HepG2 (cell line): ENCODE measurements around the gene RASGRP4. TPM values are rescaled to one million over a fixed set of nuclear protein-coding genes. Genes with fewer than 3 reads are reported as not detected.

Experiments used
- ATAC-seq: fragments of 200-7000 bp; cut with Tn5 transposase; 3 replicates; pipeline ENCODE4 v1.9.1; 2020; ENCODE audit warnings: mild to moderate bottlenecking, moderate library complexity
- BruUV-seq: library from RNA; stranded (reverse); fragments of 400-500 nt; replicated peaks from 2 replicates; lab custom pipeline; 2021; lab: Mats Ljungman, UMichigan
- CTCF ChIA-PET: fragments of 300-600 bp; formaldehyde crosslinking; extraction: SDS; loops from one replicate; lab custom pipeline; 2021; ENCODE audit warnings: low total read pairs, inconsistent platforms, low intra/inter-chr PET ratio; lab: Yijun Ruan, JAX
- POLR2A ChIA-PET: fragments of 350-600 bp; sonication (Branson Sonifier 250); formaldehyde crosslinking; loops from one replicate; lab custom pipeline; 2020; ENCODE audit warnings: antibody characterized with exemption, inconsistent platforms; lab: Yijun Ruan, JAX
- DNase-seq: peaks from one replicate; pipeline ENCODE4 v3.0.0-alpha.2; 2015; ENCODE audit warnings: low spot score
- FAIRE-seq: peaks from 3 replicates; lab custom pipeline; 2011; peaks lifted over from hg19 to GRCh38; lab: Jason Lieb, UNC
- H2AFZ ChIP-seq: one replicate; pipeline ENCODE4 v1.6.1; 2011; ENCODE audit warnings: low read length, inconsistent platforms
- H3K27ac ChIP-seq: fragments of 300-600 bp; 3 replicates; pipeline ENCODE4 v1.8.0; 2011; ENCODE audit warnings: mixed run types, mild to moderate bottlenecking, mixed read lengths, low read length, inconsistent platforms; ENCODE audit not compliant: insufficient read depth; ENCODE audit errors: extremely low read length
- H3K27me3 ChIP-seq, 2 experiments: fragments of 200-600 bp in 1 of 2; 2 replicates in 1 of 2; 3 replicates in 1 of 2; pipeline versions ENCODE4 v1.6.0 to v1.8.0; 2011; ENCODE audit warnings: low read length in 2 of 2, mild to moderate bottlenecking in 2 of 2, moderate library complexity in 2 of 2, inconsistent platforms in 1 of 2; ENCODE audit not compliant: insufficient read depth in 2 of 2, control insufficient read depth in 1 of 2
- H3K36me3 ChIP-seq, 2 experiments: fragments of 200-600 bp in 1 of 2; replicated peaks in 1 of 2; 2 replicates in 1 of 2; 3 replicates in 1 of 2; pipeline versions ENCODE4 v1.5.1 to v1.8.0; 2011; ENCODE audit warnings: low read length in 2 of 2, inconsistent platforms in 1 of 2; ENCODE audit not compliant: insufficient read depth in 2 of 2, control insufficient read depth in 1 of 2
- H3K4me1 ChIP-seq: 2 replicates; pipeline ENCODE4 v1.5.1; 2012; ENCODE audit warnings: low read length, inconsistent platforms; ENCODE audit not compliant: insufficient read depth
- H3K4me2 ChIP-seq: 2 replicates; pipeline ENCODE4 v1.6.0; 2011; ENCODE audit warnings: low read depth, low read length, inconsistent platforms
- H3K4me3 ChIP-seq, 3 experiments: fragments of 200-600 bp in 1 of 3; sonication (generic), shearing (Covaris generic) in 1 of 3; replicated peaks in 1 of 3; 2 replicates each; pipeline ENCODE4 v1.5.1; 2011 to 2016; ENCODE audit warnings: low read length in 3 of 3, inconsistent platforms in 2 of 3, low read depth in 2 of 3, mild to moderate bottlenecking in 2 of 3, control low read depth in 1 of 3, mixed read lengths in 1 of 3; ENCODE audit not compliant: insufficient read depth in 1 of 3
- H3K79me2 ChIP-seq: one replicate; pipeline ENCODE4 v1.6.1; 2011; ENCODE audit warnings: low read length, inconsistent platforms; ENCODE audit not compliant: insufficient read depth
- H3K9ac ChIP-seq: 2 replicates; pipeline ENCODE4 v1.6.0; 2011; ENCODE audit warnings: mild to moderate bottlenecking, low read depth, low read length, inconsistent platforms; ENCODE audit not compliant: insufficient read depth
- H3K9me3 ChIP-seq: 2 replicates; pipeline ENCODE4 v1.5.1; 2012; ENCODE audit warnings: mild to moderate bottlenecking, low read length
- H4K20me1 ChIP-seq: 2 replicates; pipeline ENCODE4 v1.6.0; 2011; ENCODE audit warnings: inconsistent platforms, mild to moderate bottlenecking, low read length, moderate library complexity; ENCODE audit not compliant: insufficient read depth
- GZF1 ChIP-seq: sonication (generic); formaldehyde crosslinking; IDR thresholded peaks from 2 replicates; pipeline ENCODE4 v1.5.1; 2020; ENCODE audit warnings: mild to moderate bottlenecking, missing genetic modification reagents
- HNRNPUL1 ChIP-seq: fragments of 200-400 bp; formaldehyde crosslinking; IDR thresholded peaks from 2 replicates; pipeline ENCODE4 v1.6.1; 2017; ENCODE audit warnings: low read depth, mild to moderate bottlenecking, low read length, moderate library complexity
- HOXD1 ChIP-seq: sonication (generic); formaldehyde crosslinking; IDR thresholded peaks from 2 replicates; pipeline ENCODE4 v1.5.0; 2020; ENCODE audit warnings: missing genetic modification reagents
- POLR2AphosphoS2 ChIP-seq: IDR thresholded peaks from 2 replicates; pipeline ENCODE4 v1.6.1; 2011; ENCODE audit warnings: low read depth, low read length, improper control_type of control experiment
- PRMT3 ChIP-seq: sonication (generic); formaldehyde crosslinking; IDR thresholded peaks from 2 replicates; pipeline ENCODE4 v1.8.1; 2022; ENCODE audit warnings: low read depth, mild to moderate bottlenecking, moderate library complexity, missing genetic modification reagents, borderline replicate concordance
- RNF2 ChIP-seq: fragments of 450-650 bp; conservative IDR thresholded peaks from 2 replicates; pipeline ENCODE4 v1.6.1; 2016; ENCODE audit warnings: low read depth
- SMAD1 ChIP-seq: sonication (generic); formaldehyde crosslinking; IDR thresholded peaks from 2 replicates; pipeline ENCODE4 v1.4.0; 2020; ENCODE audit warnings: missing genetic modification reagents, low read depth, mild to moderate bottlenecking, borderline replicate concordance
- SRSF1 ChIP-seq: fragments of 200-400 bp; formaldehyde crosslinking; optimal IDR thresholded peaks from 2 replicates; pipeline ENCODE3; 2017; ENCODE audit warnings: mild to moderate bottlenecking, low read depth, low read length, moderate library complexity
- ZBTB8A ChIP-seq: sonication (generic); formaldehyde crosslinking; IDR thresholded peaks from 2 replicates; pipeline ENCODE4 v1.4.0; 2020; ENCODE audit warnings: mild to moderate bottlenecking, low read depth, missing genetic modification reagents, borderline replicate concordance
- ZFP1 ChIP-seq: IDR thresholded peaks from 2 replicates; pipeline ENCODE4 v1.6.1; 2016
- ZNF205 ChIP-seq: IDR thresholded peaks from 2 replicates; pipeline ENCODE4 v1.6.1; 2018; ENCODE audit warnings: missing biosample characterization, missing genetic modification reagents
- ZNF326 ChIP-seq: sonication (generic); formaldehyde crosslinking; IDR thresholded peaks from 2 replicates; pipeline ENCODE4 v1.4.0; 2020; ENCODE audit warnings: missing genetic modification reagents, borderline replicate concordance
- ZNF772 ChIP-seq: sonication (generic); formaldehyde crosslinking; IDR thresholded peaks from 2 replicates; pipeline ENCODE4 v1.5.0; 2020; ENCODE audit warnings: mild to moderate bottlenecking, missing genetic modification reagents
- ZNF883 ChIP-seq: sonication (generic); formaldehyde crosslinking; IDR thresholded peaks from 2 replicates; pipeline ENCODE4 v1.5.1; 2020; ENCODE audit warnings: mild to moderate bottlenecking, missing genetic modification reagents; ENCODE audit errors: not compliant biosample characterization
- WGBS: methylation state at CpG from one replicate; pipeline ENCODE4 v1.1.6; 2017; ENCODE audit warnings: low lambda C conversion rate; 5-methylcytosine and 5-hydroxymethylcytosine counted together
- in situ Hi-C: cut with HindIII; loops from 2 replicates; pipeline ENCODE4 v1.10.0; 2017; ENCODE audit warnings: low pct_unique_long_range_greater_than_20kb; ENCODE audit not compliant: extremely low pct_ligation_motif_present
- intact Hi-C: fragments of 100-400 bp; cut with micrococcal nuclease; formaldehyde crosslinking; loops from one replicate; pipeline ENCODE4 v1.10.0; 2022; ENCODE audit not compliant: unreplicated experiment
- polyA plus RNA-seq, 8 experiments: library from polyadenylated mRNA; depleted of rRNA in 3 of 8; stranded (reverse) in 7 of 8; unstranded in 1 of 8; fragments of >200 nt; fragmentation: Illumina TruSeq in 4 of 8; extraction: Trizol in 4 of 8; gene quantifications; 2 replicates each; pipeline versions ENCODE4 v1.2.1 to v1.2.3, GENCODE V29; 2011 to 2016; ENCODE audit warnings: low read depth in 4 of 8, missing spikeins in 1 of 8, mixed read lengths in 1 of 8; ENCODE audit not compliant: insufficient read depth in 1 of 8
- total RNA-seq, 5 experiments: library from RNA; depleted of rRNA; stranded (reverse); fragments of >200 nt; fragmentation: Illumina TruSeq; extraction: Trizol; gene quantifications; 2 replicates each; pipeline ENCODE4 v1.2.3, GENCODE V29; 2016; ENCODE audit warnings: low read depth in 1 of 5
- TF ChIP-seq, protein P1 (sequence below): sonication (generic); formaldehyde crosslinking; IDR thresholded peaks from 2 replicates; pipeline ENCODE4 v1.5.1; 2020; ENCODE audit warnings: mild to moderate bottlenecking, moderate library complexity, missing genetic modification reagents
- TF ChIP-seq, protein P2 (sequence below): sonication (generic); formaldehyde crosslinking; IDR thresholded peaks from 2 replicates; pipeline ENCODE4 v1.4.0; 2020; ENCODE audit warnings: low read depth, mild to moderate bottlenecking, missing genetic modification reagents

The RASGRP4 gene
- total and polyA plus RNA-seq, 2 of the 13 experiments (the other 11 are each of a cell fraction or from before 2014, with no cell fraction given) = not detected

DNA sequence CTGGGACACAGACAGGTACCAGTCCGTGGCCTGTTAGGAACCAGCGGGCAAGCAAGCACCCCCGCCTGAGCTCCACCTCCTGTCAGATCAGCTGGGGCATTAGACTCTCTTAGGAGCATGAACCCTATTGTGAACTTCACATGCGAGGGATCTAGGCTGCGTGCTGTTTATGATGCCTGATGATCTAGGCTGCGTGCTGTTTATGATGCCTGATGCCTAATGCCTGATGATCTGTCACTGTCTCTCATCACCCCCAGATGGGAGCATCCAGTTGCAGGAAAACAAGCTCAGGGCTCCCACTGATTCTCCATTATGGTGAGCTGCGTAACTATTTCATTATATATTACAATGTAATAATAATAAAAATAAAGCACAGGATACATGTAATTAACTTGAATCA is 3.6 kb downstream of the RASGRP4 start:
- DNase-seq (no peak), FAIRE-seq (no peak), ATAC-seq (no peak)
- in situ Hi-C loops = no loop called here
- Histone ChIP-seq H4K20me1 (no peaks in the 10 kb centered on the region), H3K9me3 (no peaks in the 10 kb centered on the region), H3K4me1 (no peaks in the 10 kb centered on the region), H3K36me3 (no peaks in the 10 kb centered on the region), H3K27ac (no peak overlapping the region), H3K27me3 (peaks cover 3 to 32% of the 10 kb centered on the region in 2 experiments; a peak in 3 of 5 replicates), H3K4me3 (no peak overlapping the region), H2AFZ (no peak overlapping the region), H3K9ac (no peak overlapping the region), H3K4me2 (no peak overlapping the region), H3K79me2 (no peaks in the 10 kb centered on the region)
- BruUV-seq = no TSS peak
- no peak for TF ChIP-seq ZNF205 (CRISPR knock-in tag)
- TF ChIP-seq, protein P1, sequence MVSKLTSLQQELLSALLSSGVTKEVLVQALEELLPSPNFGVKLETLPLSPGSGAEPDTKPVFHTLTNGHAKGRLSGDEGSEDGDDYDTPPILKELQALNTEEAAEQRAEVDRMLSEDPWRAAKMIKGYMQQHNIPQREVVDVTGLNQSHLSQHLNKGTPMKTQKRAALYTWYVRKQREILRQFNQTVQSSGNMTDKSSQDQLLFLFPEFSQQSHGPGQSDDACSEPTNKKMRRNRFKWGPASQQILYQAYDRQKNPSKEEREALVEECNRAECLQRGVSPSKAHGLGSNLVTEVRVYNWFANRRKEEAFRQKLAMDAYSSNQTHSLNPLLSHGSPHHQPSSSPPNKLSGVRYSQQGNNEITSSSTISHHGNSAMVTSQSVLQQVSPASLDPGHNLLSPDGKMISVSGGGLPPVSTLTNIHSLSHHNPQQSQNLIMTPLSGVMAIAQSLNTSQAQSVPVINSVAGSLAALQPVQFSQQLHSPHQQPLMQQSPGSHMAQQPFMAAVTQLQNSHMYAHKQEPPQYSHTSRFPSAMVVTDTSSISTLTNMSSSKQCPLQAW = no peak
- no peak for TF ChIP-seq HNRNPUL1
- no peak for TF ChIP-seq GZF1 (CRISPR knock-in tag)
- TF ChIP-seq, protein P2, sequence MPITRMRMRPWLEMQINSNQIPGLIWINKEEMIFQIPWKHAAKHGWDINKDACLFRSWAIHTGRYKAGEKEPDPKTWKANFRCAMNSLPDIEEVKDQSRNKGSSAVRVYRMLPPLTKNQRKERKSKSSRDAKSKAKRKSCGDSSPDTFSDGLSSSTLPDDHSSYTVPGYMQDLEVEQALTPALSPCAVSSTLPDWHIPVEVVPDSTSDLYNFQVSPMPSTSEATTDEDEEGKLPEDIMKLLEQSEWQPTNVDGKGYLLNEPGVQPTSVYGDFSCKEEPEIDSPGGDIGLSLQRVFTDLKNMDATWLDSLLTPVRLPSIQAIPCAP = no peak
- TF ChIP-seq RNF2 = no peak
- TF ChIP-seq ZNF883 (CRISPR knock-in tag) = no peak
- no peak for TF ChIP-seq HOXD1 (CRISPR knock-in tag)
- no peak for TF ChIP-seq ZFP1
- TF ChIP-seq SRSF1 = no peak
- no peak for TF ChIP-seq SMAD1 (CRISPR knock-in tag)
- TF ChIP-seq ZNF772 (CRISPR knock-in tag) = no peak
- TF ChIP-seq ZNF326 (CRISPR knock-in tag) = no peak
- no peak for TF ChIP-seq POLR2AphosphoS2
- TF ChIP-seq ZBTB8A (CRISPR knock-in tag) = no peak
- TF ChIP-seq PRMT3 (CRISPR knock-in tag) = no peak
- 35% methylated on average over 3 of the region's 7 CpGs for whole genome bisulfite sequencing
- ChIA-PET CTCF (no interaction called here), POLR2A (no interaction called here)
- intact Hi-C loops = no loop called here
